Upper lobe of left lung (tissue), 6 donors: ENCODE measurements around the gene WWC1. TPM values are rescaled to one million over a fixed set of nuclear protein-coding genes. Genes with fewer than 3 reads are reported as not detected.

Source experiments
- ATAC-seq, 2 donors: fragments of 200-7000 bp; cut with Tn5 transposase; one replicate each; pipeline ENCODE4 v1.9.1; 2022; ENCODE audit warnings: mild to moderate bottlenecking in 2 of 2, moderate library complexity in 2 of 2; ENCODE audit not compliant: low FRiP score in 2 of 2
- DNase-seq, 2 donors: peaks; one replicate each; pipeline ENCODE4 v3.0.0-alpha.2; 2019 to 2020
- H3K27ac ChIP-seq, 4 donors: fragments of 200-600 bp; sonication (generic); one replicate each; pipeline ENCODE4 v1.5.1; 2016 to 2019
- H3K27me3 ChIP-seq, 4 donors: fragments of 200-600 bp; sonication (generic); one replicate each; pipeline ENCODE4 v1.5.1; 2017 to 2019
- H3K36me3 ChIP-seq, 4 donors: fragments of 200-600 bp; sonication (generic); one replicate each; pipeline ENCODE4 v1.5.1; 2016 to 2019
- H3K4me1 ChIP-seq, 4 donors: fragments of 200-600 bp; sonication (generic); one replicate each; pipeline ENCODE4 v1.5.1; 2018 to 2019
- H3K4me3 ChIP-seq, 4 donors: fragments of 200-600 bp; sonication (generic); one replicate each; pipeline ENCODE4 v1.5.1; 2017 to 2019; ENCODE audit warnings: mild to moderate bottlenecking in 2 of 4, moderate library complexity in 1 of 4
- H3K9me3 ChIP-seq, 4 donors: fragments of 200-600 bp; sonication (generic); one replicate each; pipeline ENCODE4 v1.5.1; 2018 to 2019
- EP300 ChIP-seq, 4 donors: sonication (generic); formaldehyde crosslinking; IDR thresholded peaks; one replicate each; pipeline ENCODE4 v1.5.1; 2017; ENCODE audit warnings: antibody characterized with exemption in 4 of 4, control low read depth in 2 of 4
- POLR2A ChIP-seq, 4 donors: fragments of 450-650 bp; IDR thresholded peaks; one replicate each; pipeline ENCODE4 v1.5.1; 2016 to 2017; ENCODE audit warnings: antibody characterized with exemption in 4 of 4, mild to moderate bottlenecking in 2 of 4
- POLR2AphosphoS5 ChIP-seq, 2 donors: sonication (generic); formaldehyde crosslinking; IDR thresholded peaks; one replicate each; pipeline ENCODE4 v1.5.1; 2017; ENCODE audit warnings: antibody characterized with exemption in 2 of 2
- WGBS, 2 donors: methylation state at CpG; one replicate each; pipeline ENCODE4 v1.1.5; 2017 to 2018; 5-methylcytosine and 5-hydroxymethylcytosine counted together
- total RNA-seq, 6 donors: library from RNA; depleted of rRNA in 4 of 6; stranded (reverse); fragments of >200 nt in 4 of 6; gene quantifications; one replicate each; pipeline versions ENCODE4 v1.1.0 to v1.2.1, GENCODE V29; 2016 to 2021
- TF ChIP-seq, protein P1 (sequence below), 6 experiments: fragments of 450-650 bp in 4 of 6; fragments of 200-600 bp in 2 of 6; sonication (generic) in 2 of 6; IDR thresholded peaks; one replicate each; pipeline ENCODE4 v1.5.1; 2016 to 2019; ENCODE audit warnings: antibody characterized with exemption in 6 of 6
- donor health status: DM: no; HTN: no; CAD: no; lungs with moderate emphysema.
- donor health status: DM: no; HTN: yes; CAD: no; lungs with severe emphysema.

WWC1 gene
- total RNA-seq, 6 donors from 2014 or later: 64.9 to 99.1 (median 86.4) TPM

DNA sequence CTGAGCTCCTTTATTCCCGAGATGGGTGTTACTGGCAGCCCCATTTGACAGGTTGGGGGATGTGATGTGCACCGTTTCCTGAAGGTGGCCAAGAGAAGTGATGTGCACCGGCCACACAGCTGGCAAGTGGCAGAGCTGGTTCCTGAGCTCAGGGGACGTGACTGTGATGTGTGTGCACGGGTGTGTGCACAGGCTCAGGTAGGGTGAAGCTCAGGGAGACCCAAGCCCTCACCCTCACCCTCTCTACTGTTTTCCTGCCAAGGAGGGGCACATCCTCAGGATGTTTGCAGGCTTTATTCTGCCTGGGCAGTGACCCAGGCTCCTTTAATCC is 56.6 kb downstream of the WWC1 start:
- H3K4me1 ChIP-seq: peaks cover 7 to 41% (median 12%) of the 10 kb centered on the region in 4 donors
- no peaks in the 10 kb centered on the region for H3K36me3 ChIP-seq
- H3K4me3 ChIP-seq: no peak overlapping the region
- peak overlapping the region in 3 of 4 donors; percentile 2 to 57 (median 35) for H3K27ac ChIP-seq
- no peak for DNase-seq
- no peak for ATAC-seq
- no peaks in the 10 kb centered on the region for H3K9me3 ChIP-seq
- TF ChIP-seq EP300 (IDR thresholded peaks at IDR 0.05) (no peak), POLR2AphosphoS5 (IDR thresholded peaks at IDR 0.05) (no peak)
- TF ChIP-seq, protein P1, sequence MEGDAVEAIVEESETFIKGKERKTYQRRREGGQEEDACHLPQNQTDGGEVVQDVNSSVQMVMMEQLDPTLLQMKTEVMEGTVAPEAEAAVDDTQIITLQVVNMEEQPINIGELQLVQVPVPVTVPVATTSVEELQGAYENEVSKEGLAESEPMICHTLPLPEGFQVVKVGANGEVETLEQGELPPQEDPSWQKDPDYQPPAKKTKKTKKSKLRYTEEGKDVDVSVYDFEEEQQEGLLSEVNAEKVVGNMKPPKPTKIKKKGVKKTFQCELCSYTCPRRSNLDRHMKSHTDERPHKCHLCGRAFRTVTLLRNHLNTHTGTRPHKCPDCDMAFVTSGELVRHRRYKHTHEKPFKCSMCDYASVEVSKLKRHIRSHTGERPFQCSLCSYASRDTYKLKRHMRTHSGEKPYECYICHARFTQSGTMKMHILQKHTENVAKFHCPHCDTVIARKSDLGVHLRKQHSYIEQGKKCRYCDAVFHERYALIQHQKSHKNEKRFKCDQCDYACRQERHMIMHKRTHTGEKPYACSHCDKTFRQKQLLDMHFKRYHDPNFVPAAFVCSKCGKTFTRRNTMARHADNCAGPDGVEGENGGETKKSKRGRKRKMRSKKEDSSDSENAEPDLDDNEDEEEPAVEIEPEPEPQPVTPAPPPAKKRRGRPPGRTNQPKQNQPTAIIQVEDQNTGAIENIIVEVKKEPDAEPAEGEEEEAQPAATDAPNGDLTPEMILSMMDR (IDR thresholded peaks at IDR 0.05): peak in 1 of 6 experiments; percentile 19
- WGBS, 2 donors: 50 to 66% methylated on average over 4 to 5 of the region's 5 CpGs
- no peaks in the 10 kb centered on the region for H3K27me3 ChIP-seq

DNA sequence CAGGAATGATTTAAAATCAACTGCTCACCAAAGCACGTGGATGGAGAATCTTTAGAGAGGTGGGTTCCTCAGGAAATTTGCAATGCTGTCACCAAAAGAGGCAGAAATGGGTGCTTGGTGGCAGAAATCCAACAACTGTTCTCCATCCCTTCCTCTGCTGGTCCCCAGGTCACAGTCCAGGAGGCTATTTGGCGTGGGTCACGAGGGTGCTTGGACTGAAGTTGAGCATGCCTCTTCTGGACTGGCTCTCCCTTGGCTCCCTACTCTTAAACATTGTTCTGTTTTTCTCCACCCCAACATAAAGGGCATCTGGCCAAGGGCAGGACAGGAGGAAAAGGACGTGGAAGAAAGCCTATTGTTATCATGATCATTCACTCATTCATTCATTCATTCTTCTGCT is 58.9 kb downstream of the WWC1 start:
- Histone ChIP-seq H3K4me1 (peaks cover 7 to 50% (median 14%) of the 10 kb centered on the region in 4 donors), H3K9me3 (no peaks in the 10 kb centered on the region), H3K36me3 (no peaks in the 10 kb centered on the region), H3K27me3 (no peaks in the 10 kb centered on the region), H3K4me3 (no peak overlapping the region), H3K27ac (no peak overlapping the region)
- ATAC-seq (no peak), DNase-seq (no peak)
- TF ChIP-seq POLR2A (IDR thresholded peaks at IDR 0.05) (no peak), POLR2AphosphoS5 (IDR thresholded peaks at IDR 0.05) (no peak), EP300 (IDR thresholded peaks at IDR 0.05) (no peak)
- TF ChIP-seq, protein P1 (IDR thresholded peaks at IDR 0.05): no peak
- 65 to 66% methylated on average over 4 of the region's 4 CpGs for WGBS, 2 donors

DNA sequence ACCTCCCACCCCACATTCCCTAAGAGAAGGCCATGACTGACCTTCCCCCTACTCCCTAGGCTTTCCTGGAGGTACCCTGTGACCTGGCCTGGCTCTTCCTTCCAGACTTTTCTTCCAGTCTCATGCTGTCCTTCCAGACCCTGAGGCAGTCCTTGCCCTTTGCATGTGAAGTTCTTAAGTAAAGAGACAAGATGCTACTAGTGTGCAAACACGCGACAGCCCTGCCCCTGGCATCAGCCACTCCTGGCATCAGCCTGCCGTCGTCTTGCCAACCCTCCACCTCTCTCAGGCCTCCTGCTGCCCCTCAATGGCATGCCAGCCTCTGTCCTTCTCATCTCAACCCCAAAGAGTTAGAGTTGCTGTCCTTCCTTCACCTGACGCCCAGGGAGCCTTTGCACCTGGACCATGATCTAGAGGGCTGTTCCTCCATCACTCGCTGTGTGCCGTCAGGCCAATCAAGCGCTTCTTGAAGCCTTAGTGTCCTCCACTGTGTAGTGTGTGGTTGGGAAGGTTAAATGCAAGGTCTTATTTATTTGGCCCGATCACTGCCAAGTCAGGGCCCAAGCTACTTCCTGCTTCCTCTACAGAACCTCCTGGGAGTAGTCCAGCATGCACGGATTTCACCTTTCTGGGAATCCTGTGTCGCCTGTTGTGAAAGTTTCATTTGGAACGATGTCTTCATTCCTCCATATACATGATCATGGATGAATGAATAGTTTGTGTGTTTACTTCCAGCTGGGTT is 61.9 kb downstream of the WWC1 start:
- no peaks in the 10 kb centered on the region for H3K27me3 ChIP-seq
- TF ChIP-seq POLR2AphosphoS5 (IDR thresholded peaks at IDR 0.05): peak in 1 of 2 donors; percentile 12
- TF ChIP-seq, protein P1 (IDR thresholded peaks at IDR 0.05): no peak
- H3K4me1 ChIP-seq: peaks cover 0 to 29% (median 5%) of the 10 kb centered on the region in 4 donors
- peak overlapping the region in 3 of 4 donors; percentile 8 to 20 (median 19) for H3K27ac ChIP-seq
- no peaks in the 10 kb centered on the region for H3K9me3 ChIP-seq
- H3K36me3 ChIP-seq: no peaks in the 10 kb centered on the region
- no peak overlapping the region for H3K4me3 ChIP-seq
- DNase-seq (peak in 1 of 2 donors; percentile 79), ATAC-seq (peak; percentile 28 to 38)
- 44 to 60% methylated on average over 12 of the region's 12 CpGs for WGBS, 2 donors

DNA sequence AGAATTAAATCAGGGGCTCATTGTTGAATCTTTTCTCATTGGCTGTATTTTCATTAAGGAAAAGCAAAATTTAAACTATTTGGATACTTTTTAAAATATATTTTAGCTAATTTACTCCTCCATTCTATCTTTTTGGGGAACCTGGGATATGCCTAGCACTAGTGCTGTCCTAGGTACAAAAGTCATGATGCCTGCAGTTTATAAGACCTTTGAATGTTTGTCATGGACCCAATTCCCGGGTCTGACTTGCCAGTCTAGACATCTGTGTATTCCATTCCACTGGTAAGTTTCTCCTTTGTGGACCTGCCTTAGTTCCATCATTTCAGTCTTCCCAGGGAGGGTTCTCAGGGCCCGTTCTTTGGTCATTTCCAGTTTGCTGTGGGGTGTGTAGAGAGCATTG is 63.0 kb downstream of the WWC1 start:
- WGBS, 2 donors: 85 to 90% methylated on average over 2 of the region's 2 CpGs
- H3K27me3 ChIP-seq: no peaks in the 10 kb centered on the region
- no peak overlapping the region for H3K27ac ChIP-seq
- no peak overlapping the region for H3K4me3 ChIP-seq
- no peak for TF ChIP-seq POLR2AphosphoS5 (IDR thresholded peaks at IDR 0.05)
- TF ChIP-seq POLR2A (IDR thresholded peaks at IDR 0.05): no peak
- H3K9me3 ChIP-seq: no peaks in the 10 kb centered on the region
- peaks cover 0 to 23% (median 2%) of the 10 kb centered on the region in 4 donors for H3K4me1 ChIP-seq
- DNase-seq (no peak), ATAC-seq (no peak)
- no peaks in the 10 kb centered on the region for H3K36me3 ChIP-seq

DNA sequence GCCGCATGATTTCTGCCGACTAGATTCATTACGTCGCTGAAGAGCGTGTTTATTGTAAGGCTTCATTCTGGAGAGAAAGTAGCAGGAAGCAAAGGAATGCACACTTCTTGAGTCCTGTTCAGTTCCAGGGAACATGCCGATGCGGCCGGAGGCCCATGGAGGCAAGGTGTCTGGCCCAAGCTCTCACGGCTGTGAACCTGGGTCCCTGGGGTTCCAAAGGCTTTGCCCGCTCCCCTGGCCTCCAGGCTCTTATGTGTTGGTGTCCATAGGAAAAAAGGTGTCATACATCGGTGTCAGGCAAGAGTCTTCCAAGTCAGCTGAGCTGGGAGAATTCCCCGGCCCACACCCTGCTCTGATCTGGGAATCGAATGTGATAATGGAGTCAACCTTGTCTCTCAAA is 64.7 kb downstream of the WWC1 start:
- TF ChIP-seq POLR2A (IDR thresholded peaks at IDR 0.05) (no peak), POLR2AphosphoS5 (IDR thresholded peaks at IDR 0.05) (no peak), EP300 (IDR thresholded peaks at IDR 0.05) (no peak)
- TF ChIP-seq, protein P1 (IDR thresholded peaks at IDR 0.05): no peak
- no peaks in the 10 kb centered on the region for H3K9me3 ChIP-seq
- H3K4me3 ChIP-seq: no peak overlapping the region
- ATAC-seq: no peak
- DNase-seq: peak in 1 of 2 donors; percentile 41
- no peak overlapping the region for H3K27ac ChIP-seq
- no peaks in the 10 kb centered on the region for H3K27me3 ChIP-seq
- no peaks in the 10 kb centered on the region for H3K36me3 ChIP-seq
- peaks cover 0 to 26% (median 3%) of the 10 kb centered on the region in 4 donors for H3K4me1 ChIP-seq
- 78 to 85% methylated on average over 12 to 13 of the region's 13 CpGs for WGBS, 2 donors
